ENCODE results near the gene SMARCA2.

SMARCA2 gene

DNA sequence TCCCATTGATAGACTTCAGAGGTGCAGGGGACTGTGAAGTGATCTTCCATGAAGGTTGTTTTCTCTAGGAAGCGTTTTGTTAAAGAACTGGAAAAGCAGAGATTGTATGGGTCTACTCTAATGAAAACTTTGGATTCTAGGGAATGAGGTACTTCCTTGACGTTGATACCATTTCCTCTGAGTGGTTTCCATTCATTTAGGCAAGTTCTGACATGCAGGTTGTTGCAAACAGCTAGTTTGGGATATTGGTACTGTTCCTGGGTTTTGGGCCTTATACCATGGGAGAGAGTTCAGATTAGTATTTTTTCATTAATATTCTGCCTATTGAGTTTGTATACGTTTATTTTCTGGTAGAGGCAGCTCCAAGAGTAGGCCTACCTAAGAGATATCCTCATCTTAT lies 25.7 kb downstream of the SMARCA2 start:
- DNase-seq (ENCODE audit: low spot score) = no peak

DNA sequence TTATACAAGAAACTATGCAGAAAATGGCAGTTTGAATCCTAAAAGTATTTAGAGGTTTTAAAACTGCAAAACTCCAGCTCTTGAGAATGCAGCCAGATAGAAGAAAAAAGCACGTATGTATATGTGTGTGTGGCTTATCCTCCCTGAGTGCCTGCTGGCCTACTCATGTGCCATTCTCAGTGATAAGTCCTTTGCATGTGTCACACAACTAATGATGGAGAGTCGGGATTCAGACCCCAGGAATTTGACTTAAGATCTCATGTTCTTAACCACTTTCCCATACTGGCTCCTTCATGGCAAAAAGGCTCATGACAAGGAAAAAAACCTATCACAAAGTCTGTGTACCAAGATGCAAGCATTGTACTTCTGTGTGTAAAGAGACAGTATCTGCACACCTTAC lies 26.6 kb downstream of the SMARCA2 start:
- DNase-seq (ENCODE audit: low spot score) = no peak

DNA sequence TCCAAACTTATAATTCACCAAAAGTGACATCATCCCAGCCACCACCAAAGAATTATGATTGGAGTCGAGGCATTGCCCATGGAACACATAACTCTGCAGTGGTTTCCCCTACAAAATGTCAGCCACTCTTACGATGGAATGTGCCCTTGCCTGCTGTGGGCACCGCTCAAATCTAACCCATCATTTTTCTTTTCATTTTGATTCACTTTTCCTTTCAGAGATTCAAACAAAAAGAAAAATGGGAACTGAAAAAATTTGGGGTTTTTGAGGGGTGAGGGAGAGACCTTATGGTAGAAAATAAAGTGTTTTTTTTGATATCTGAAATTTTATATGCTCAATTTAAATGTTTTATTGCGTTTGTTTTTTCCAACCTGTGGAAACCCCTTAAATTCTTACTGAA lies 28.1 kb downstream of the SMARCA2 start:
- no peak for DNase-seq (ENCODE audit: low spot score)

DNA sequence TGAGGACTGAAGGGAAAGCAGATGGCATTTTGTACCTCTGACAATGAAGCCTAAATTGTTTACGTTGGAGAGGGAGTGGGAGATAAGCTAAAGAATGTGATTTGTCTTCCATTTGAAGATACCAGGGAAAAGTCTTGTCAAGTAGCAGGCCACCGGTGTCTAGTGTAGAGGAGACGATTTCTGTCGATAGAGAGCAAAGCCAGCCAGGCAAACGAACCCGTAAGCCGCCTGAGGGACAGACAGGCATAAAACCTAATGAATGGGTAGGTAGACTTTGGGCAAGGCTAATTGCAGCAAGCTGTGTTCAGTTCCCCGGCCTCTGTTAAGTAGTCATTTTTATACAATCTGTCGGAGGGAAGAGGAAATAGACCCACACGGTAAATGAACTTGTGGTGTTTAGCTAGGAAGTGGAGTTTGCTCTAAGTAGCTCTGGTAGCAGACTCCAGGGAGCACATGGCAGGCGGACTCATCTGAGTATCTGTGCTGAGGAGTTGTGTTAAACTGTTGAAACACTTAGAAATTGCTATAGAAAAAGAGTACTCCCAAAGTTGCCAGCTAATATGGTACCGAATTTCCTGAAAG lies 28.8 kb downstream of the SMARCA2 start:
- DNase-seq (ENCODE audit: low spot score) = no peak

DNA sequence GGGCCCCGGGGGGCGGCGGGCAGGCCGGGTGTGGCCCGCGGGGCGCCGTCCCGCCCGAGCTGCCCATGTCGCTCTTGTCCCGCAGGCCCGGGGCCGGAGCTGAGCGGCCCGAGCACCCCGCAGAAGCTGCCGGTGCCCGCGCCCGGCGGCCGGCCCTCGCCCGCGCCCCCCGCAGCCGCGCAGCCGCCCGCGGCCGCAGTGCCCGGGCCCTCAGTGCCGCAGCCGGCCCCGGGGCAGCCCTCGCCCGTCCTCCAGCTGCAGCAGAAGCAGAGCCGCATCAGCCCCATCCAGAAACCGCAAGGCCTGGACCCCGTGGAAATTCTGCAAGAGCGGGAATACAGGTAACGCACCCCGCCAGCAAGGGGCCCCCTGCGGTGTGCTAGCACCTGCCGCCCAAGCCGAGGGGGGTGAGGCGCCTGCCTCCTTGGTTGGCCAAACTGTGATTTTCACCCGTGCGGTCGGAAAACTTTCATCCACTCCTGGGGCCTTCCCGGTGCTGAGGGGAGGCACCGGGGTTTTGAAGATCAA lies 32.1 kb downstream of the SMARCA2 start:
- no peak for DNase-seq (ENCODE audit: low spot score)

DNA sequence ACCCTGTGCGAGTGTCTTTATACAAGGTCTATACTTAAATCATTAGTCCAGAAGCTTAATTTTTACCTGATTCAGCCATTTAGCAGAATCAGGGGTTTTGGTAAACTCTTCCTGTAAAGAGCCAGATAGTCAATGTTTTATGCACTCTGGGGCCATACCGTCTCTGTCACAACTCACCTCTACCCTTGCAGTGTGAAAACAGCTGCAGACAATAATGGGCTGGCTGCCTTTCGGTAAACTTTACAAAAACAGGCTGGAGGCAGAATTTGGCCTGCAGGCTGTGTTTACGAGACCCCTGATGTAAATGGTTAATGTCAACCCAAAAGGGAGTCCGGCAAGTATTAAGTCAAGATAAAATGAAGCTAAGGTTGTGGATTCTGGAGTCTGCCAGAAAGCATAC lies 32.8 kb downstream of the SMARCA2 start:
- no peak for DNase-seq (ENCODE audit: low spot score)

DNA sequence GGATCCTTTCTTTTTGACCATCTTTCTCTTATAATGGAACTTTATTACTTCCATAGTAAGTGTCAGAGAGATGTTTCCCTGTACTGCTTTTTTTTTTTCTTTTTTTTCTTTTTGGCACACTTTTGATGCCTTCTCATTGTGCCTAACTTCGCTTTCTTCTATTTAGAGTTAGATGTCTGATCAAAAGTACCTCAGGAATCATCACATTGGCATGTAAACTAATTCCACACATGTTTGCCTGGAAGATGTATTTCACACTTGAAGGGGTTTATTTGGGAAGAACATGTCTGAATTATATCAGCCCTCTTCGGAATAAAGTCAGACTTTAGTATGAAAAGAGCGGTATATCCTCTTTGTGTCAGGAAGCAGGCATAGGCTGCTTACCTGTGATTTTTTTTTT lies 35.1 kb downstream of the SMARCA2 start:
- DNase-seq (ENCODE audit: low spot score) = no peak

DNA sequence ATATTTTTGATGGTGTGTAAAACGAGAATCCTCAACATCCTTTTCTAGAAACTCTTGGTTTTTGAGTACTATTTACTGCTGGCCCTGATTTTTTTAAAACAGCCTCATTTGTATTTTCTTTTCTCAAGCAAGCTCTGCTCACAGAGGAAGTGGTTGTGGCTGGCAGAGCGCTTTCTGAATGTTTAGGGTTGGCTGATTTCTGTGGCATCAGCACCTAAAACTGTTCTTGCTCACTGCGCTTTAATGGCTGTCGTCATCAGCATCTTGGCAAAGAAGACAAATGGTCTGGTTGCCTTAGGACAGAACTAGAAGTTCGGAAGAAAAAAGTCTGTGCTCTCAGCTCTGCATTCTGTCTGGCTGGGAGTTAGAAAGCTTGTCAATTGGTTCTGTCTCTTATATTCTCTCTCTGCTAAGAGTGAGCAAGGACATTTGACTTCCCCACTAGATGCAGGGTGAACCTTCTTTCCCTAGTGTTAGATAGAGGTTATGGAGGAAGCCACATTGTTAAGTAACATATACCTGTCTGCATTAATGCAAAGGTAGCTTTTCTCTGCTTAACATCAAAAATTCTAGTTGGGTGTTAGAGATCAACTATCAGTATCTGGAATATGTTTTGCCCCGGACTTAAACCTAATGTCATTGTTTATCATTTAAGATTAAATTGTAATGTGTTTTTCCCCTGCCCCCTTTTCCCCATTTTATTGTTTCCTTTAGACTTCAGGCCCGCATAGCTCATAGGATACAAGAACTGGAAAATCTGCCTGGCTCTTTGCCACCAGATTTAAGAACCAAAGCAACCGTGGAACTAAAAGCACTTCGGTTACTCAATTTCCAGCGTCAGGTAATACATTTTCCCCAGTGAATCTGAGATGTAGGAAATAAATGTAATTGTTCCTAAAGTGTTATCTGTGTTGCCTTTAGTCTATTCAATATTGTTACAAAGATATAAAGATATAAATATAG lies 39.0 kb downstream of the SMARCA2 start:
- DNase-seq (ENCODE audit: low spot score) = no peak

DNA sequence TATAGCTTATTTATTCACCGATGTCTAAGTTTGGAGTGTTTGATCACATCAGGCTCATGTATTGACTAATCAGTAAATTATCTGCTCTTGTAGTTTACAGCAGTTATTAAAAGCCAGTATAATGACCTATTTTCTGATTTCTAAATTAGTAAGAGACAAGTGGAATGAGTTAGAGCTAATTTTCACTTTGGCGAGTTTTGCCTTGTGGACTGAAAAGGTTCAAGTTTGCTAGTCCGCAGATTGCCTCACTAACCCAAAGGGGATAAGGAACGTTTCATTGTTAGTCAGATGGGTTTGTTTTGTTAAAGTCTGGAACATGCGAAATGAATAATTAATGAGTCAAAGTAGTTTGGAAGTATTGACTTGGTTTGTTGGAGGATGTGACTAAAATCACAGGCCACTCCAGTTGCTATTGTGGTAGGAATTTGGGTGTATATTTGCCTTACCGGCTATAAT lies 40.1 kb downstream of the SMARCA2 start:
- peak; percentile 11 for DNase-seq (ENCODE audit: low spot score)

DNA sequence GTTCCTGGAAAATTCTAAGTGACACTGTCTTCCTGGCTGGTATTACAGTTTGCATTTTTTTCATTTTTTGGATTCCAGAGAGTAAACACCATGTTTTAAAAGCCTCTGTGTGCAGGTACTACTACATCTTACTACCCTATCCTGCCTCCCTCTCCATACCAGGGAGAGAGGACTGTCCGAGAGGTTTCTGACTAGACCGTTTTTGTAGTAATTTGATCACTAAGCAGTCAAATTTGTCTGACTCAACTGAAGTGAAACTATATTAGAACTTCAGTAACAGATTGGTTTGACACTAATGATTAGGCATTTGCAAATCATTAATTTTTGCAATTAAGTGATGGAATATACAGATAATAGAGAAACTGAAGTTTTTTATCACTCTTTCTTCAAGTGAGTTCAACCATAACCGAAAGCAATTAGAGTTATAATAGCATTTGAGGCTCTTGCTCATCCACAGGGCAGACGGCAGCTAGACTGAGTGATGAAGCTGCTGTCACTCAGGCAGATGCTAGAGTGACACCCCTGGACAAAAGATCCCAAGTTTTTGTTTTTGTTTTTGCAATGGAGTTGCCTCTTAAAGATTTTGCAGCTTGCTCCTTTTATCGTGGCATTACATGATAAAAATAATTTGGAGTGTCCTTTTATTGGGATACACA lies 44.3 kb downstream of the SMARCA2 start:
- DNase-seq (ENCODE audit: low spot score) = no peak

DNA sequence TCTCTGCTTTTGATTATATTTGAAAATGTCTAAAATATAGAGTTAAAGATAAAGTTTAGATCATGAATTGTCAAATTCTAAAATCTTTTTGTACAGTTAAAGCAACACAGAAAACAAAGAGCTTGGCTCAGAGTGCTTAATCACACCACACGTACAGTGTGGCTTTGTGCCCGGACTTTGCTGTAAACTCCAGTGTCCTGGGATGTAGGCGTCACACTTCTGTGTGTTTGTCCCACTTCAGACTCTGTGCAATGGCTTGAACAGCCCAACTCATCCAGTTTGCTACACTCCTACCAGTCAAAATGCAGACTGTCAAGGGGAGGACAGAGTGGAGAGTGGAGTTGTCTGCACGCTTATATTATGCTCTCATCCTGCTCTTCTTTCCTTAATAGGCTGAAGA lies 45.3 kb downstream of the SMARCA2 start:
- DNase-seq (ENCODE audit: low spot score) = no peak

DNA sequence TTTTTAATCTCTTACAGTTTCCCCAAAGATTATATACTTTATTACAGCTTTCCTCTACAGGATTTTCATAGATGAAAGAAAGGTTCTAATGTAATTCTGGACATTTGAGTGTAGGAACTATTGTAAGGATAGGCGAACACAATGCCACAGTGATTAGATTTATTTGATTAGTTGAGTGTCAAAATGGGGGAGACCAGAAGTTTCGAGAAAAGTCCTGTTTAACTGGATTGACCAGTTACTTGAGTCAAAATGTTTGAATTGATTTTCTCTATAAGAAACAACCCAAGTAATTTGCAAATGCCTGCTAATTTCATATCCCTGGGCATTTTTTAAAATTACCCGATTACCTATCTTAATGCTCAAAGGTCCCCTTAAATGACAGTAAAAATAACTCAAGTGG lies 50.6 kb downstream of the SMARCA2 start:
- no peak for DNase-seq (ENCODE audit: low spot score)

DNA sequence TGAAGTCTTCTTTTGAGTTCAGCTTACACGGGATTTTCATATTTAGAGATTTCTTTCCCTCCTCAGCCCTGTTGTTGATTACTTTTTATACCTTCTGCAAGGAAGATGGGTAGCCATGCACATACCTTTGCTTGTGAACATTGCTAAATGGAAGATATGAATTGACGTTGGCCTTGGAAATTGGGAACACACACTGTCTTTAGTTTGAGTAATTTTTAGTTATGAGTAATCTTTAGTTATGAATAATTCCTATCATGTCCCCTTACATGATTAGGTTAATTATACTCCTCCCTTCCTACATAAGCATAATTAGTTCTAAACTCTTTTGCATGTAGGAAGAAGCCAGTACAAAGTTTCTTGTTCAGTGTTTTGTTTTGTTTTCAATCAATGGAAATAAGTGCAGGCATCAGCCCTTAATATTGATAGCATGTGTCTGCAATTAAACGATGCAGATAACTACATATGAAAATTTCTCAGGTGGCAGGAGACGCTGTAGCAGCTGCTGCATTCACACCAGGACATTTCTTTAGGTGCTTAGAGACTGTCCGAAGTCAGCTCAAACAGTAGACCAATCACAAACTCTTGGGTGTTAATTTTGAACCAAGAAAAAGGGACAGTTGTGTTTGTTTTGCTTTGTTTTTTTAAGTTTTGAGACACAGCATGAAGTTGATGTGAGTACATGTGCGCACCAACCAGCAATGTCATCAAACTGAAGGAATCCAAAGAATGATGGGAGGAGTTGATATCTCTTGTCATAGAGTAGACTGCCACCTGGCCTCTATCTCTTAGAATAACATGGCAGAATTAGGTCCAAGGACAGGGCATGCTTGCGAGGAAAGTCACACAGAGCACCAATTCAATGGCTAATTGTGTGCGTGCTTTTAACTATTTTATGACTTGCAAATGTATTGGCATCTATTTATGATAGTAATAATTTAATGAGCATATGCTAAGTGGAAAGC lies 51.4 kb downstream of the SMARCA2 start:
- DNase-seq (ENCODE audit: low spot score) = peak; percentile 5

DNA sequence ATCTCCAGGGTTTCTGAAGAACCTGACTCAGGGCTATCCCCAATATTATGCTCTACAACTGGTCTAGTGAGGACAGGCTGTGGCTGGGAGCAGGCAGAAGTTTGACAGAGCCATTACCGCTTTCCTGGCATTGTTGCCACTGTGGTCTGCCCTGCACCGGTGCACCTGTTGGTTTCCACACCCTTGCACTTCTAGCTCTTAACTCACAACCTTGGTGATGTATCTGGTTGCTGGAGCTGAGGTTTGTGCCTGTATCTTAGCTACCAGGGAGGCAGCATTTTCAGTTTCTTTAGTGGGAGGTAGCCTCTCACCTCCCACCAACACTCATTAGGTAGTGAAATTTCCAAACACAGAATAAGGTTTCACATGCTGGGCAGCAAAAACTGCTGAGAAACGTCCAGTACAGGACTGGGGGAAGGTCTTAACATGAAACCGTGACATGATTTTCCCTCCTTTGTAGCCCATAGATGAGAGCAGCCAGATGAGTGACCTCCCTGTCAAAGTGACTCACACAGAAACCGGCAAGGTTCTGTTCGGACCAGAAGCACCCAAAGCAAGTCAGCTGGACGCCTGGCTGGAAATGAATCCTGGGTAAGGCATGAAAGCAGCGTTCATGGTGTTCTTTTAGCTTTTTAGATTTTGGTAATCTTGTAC lies 57.7 kb downstream of the SMARCA2 start:
- DNase-seq (ENCODE audit: low spot score) = no peak

DNA sequence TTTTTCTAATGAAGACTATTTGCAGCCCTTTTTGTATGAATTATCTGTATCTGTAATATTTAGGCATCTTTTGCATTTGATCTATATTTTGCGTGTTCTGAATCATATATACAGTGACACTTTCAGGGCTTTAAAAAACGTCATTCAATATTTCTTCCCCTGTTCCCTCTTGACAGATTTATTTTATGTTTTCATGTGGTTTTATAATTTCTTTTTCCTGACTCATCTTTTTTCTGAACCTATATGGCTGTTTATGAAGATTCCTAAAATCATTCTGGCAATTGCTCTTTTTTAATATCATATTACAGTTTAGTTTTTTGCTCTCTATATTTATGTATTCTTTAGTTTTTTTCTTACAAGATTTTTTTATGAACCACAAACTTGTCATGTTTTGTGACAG lies 67.6 kb downstream of the SMARCA2 start:
- no peak for DNase-seq (ENCODE audit: low spot score)

DNA sequence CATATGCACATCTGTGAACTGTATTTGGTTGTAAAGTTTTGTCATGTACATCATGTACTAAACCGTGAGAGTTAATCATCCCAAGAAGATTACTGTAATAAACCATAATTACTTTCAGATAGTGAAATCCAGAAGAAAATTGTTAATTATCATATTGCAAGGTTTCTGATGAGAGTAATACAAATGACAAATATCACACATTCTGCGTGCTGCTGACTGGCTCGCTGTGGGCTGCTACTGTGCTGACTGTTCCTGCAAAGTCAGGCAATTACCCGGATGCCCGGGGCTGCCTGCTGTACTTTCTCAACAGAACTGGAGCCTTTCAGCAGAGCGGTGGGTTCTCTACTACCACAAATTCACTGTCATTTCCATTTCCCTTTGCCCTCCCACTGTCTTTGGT lies 68.3 kb downstream of the SMARCA2 start:
- no peak for DNase-seq (ENCODE audit: low spot score)

DNA sequence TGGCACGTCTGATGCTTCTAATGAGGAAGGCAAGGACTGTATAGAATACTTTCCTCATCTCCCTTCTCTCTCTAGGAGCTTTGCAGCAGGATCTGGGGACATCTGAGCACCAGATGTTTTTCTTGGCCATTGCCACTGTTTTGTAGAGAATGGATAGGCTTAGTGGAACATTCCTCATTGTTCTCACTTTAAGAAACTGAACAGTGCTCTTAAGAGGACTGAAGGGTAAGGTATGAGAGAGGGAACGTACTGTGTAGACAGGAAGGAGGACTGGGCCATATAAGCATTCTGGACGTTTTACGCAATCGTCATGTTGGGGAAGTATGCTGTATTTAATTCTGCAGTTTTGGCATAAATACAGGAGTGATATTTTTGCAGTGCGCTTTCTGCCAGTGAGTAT lies 70.6 kb downstream of the SMARCA2 start:
- no peak for DNase-seq (ENCODE audit: low spot score)

DNA sequence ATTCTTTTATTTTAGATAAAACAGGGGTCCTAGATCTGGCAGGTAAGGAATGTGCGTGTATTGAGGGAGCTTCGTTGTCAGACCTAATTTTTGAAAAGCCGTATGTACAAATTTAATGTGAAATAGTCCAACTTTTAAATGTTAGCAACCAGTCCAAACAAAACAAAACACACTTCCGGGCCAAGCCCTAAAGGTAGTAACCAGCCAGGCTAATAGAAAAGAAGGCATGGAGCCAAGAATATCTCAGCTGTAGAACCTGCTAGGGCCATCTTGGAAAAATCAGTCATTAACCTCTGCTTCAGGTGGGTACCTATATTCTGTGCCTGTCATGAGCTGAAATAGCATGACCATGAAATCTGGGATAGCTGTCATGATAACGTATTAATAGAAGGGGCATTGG lies 71.0 kb downstream of the SMARCA2 start:
- DNase-seq (ENCODE audit: low spot score) = no peak

DNA sequence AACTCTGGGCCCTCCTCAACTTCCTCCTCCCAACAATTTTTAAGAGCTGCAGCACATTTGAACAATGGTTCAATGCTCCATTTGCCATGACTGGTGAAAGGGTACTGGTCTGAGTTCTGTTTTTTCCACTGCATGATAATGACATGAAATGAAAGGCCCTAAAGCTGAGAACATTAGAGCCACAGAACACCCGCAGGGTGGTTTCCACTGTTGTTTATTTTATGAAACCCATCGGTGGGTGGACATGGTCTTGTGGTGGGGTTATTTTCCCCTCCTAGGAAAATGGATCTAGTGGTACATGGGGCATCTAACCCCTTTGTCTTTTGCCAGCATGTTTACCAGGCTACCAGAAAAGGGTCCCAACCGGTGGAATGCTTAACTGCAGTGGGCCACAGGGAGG lies 71.8 kb downstream of the SMARCA2 start:
- no peak for DNase-seq (ENCODE audit: low spot score)

DNA sequence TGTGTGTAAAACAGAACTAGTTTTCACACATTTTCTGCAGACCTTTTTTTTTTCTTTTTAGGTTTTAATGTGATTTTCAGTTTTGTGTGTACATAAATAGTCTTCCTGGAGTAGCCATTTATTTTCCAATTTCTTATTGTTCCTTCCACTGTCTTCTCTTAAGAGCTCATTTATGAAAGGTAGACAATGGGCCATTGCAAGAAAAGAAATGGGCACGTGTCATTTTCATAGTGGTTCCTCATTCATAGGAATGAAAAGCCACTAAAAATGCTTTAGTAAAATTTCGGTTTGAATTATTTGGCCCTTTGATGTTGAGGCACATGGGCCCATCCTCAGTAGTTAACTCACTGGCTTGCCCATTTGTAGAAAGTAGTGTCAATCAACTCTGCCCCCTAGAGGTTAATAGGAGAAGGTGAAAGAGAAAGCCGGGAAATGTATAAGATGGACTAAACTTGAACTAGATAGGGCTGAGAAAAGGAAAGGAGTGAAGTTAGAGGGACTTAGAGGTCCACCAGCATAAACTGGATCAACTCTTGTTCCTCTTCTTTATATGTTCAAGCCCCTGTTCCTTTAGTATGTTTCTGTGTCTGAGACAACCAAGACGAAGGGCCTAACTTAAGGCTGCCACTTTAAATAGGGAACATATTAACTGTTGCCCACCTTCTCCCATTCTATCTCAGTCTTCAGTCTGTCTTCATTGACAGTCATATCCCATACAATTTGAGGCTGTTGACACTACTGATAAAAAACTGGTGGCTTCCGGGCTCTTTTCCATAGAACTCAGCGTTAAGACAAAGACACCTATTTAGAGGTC lies 72.6 kb downstream of the SMARCA2 start:
- peak; percentile 39 for DNase-seq (ENCODE audit: low spot score)
